ENCODE data around the gene DTWD2.

GRCh38 chr5:118791926-118792734 is 196.2 kb downstream of the DTWD2 start:
- peak; percentile 65 for TF ChIP-seq CTCF (conservative IDR thresholded peaks at IDR 0.05; ENCODE audit: low read length)
- no peak for TF ChIP-seq EZH2phosphoT487 (IDR thresholded peaks at IDR 0.05; ENCODE audit: borderline replicate concordance)
